Keratinocyte (primary cell): Measurements from ENCODE around the gene AQP2. TPM values are rescaled to one million over a fixed set of nuclear protein-coding genes. Genes with fewer than 3 reads are reported as not detected.

Experiments
- DNase-seq: peaks from one replicate; pipeline ENCODE4 v3.0.0-alpha.2; 2011; ENCODE audit warnings: low read depth, missing footprints, low spot score
- FAIRE-seq: peaks from 2 replicates; lab custom pipeline; 2011; peaks lifted over from hg19 to GRCh38; lab: Jason Lieb, UNC
- H2AFZ ChIP-seq: 2 replicates; pipeline ENCODE4 v1.6.0; 2012; ENCODE audit warnings: low read length, control low read depth, inconsistent platforms; ENCODE audit not compliant: control insufficient read depth
- H3K27ac ChIP-seq: 2 replicates; pipeline ENCODE4 v1.5.1; 2011; ENCODE audit warnings: low read length; ENCODE audit not compliant: control insufficient read depth, insufficient read depth
- H3K27me3 ChIP-seq: 3 replicates; pipeline ENCODE4 v1.6.0; 2011; ENCODE audit warnings: low read length; ENCODE audit not compliant: control insufficient read depth, insufficient read depth; ENCODE audit errors: extremely low read depth
- H3K36me3 ChIP-seq, 2 experiments: 2 replicates in 1 of 2; 3 replicates in 1 of 2; pipeline ENCODE4 v1.5.1; 2011; ENCODE audit warnings: low read length in 2 of 2, mild to moderate bottlenecking in 1 of 2; ENCODE audit not compliant: control insufficient read depth in 2 of 2, insufficient read depth in 2 of 2; ENCODE audit errors: extremely low read depth in 1 of 2
- H3K4me1 ChIP-seq: 3 replicates; pipeline ENCODE4 v1.5.1; 2011; ENCODE audit warnings: low read length; ENCODE audit not compliant: control insufficient read depth, insufficient read depth; ENCODE audit errors: extremely low read depth
- H3K4me2 ChIP-seq: 3 replicates; pipeline ENCODE4 v1.6.0; 2011; ENCODE audit warnings: low read depth, low read length; ENCODE audit not compliant: control insufficient read depth, insufficient read depth; ENCODE audit errors: extremely low read depth
- H3K4me3 ChIP-seq, 3 experiments: fragments of 200-600 bp in 1 of 3; sonication (generic) in 1 of 3; 2 replicates in 2 of 3; 3 replicates in 1 of 3; pipeline ENCODE4 v1.5.1; 2011 to 2016; ENCODE audit warnings: low read length in 3 of 3, mild to moderate bottlenecking in 3 of 3, control low read depth in 2 of 3, inconsistent platforms in 1 of 3, low read depth in 1 of 3, mixed read lengths in 1 of 3, mixed run types in 1 of 3, moderate library complexity in 1 of 3; ENCODE audit not compliant: control insufficient read depth in 2 of 3, insufficient read depth in 2 of 3; ENCODE audit errors: extremely low read depth in 1 of 3
- H3K79me2 ChIP-seq: 2 replicates; pipeline ENCODE4 v1.6.0; 2012; ENCODE audit warnings: low read length; ENCODE audit not compliant: control insufficient read depth, insufficient read depth
- H3K9ac ChIP-seq: 3 replicates; pipeline ENCODE4 v1.6.0; 2011; ENCODE audit warnings: low read length; ENCODE audit not compliant: control insufficient read depth, insufficient read depth; ENCODE audit errors: extremely low read depth
- H3K9me1 ChIP-seq: 3 replicates; pipeline ENCODE4 v1.6.0; 2011; ENCODE audit warnings: low read length; ENCODE audit not compliant: control insufficient read depth, insufficient read depth; ENCODE audit errors: extremely low read depth
- H3K9me3 ChIP-seq: 2 replicates; pipeline ENCODE4 v1.5.1; 2012; ENCODE audit warnings: low read depth, low read length; ENCODE audit not compliant: control insufficient read depth
- H4K20me1 ChIP-seq: 3 replicates; pipeline ENCODE4 v1.6.0; 2011; ENCODE audit warnings: low read length; ENCODE audit not compliant: control insufficient read depth, insufficient read depth; ENCODE audit errors: extremely low read depth
- EZH2 ChIP-seq: IDR thresholded peaks from one replicate; pipeline ENCODE4 v1.6.1; 2012; ENCODE audit warnings: inconsistent platforms, mild to moderate bottlenecking, low read length, moderate library complexity
- dilution Hi-C: fragments of 300-500 bp; cut with MboI; formaldehyde crosslinking; loops from one replicate; pipeline ENCODE4 v1.7.0; 2020; ENCODE audit warnings: low sequenced_read_pairs; ENCODE audit not compliant: extremely low pct_ligation_motif_present
- polyA plus RNA-seq, 5 experiments: library from polyadenylated mRNA; depleted of rRNA in 3 of 5; stranded (reverse) in 3 of 5; stranded (forward) in 1 of 5; unstranded in 1 of 5; fragments of >200 nt; gene quantifications; 1 replicate in 1 of 5; 2 replicates in 3 of 5; 3 replicates in 1 of 5; pipeline versions ENCODE4 v1.2.1 to v1.2.3, GENCODE V29; 2011 to 2012; ENCODE audit warnings: missing spikeins in 2 of 5, low read depth in 1 of 5, low replicate concordance in 1 of 5
- TF ChIP-seq, protein P1 (sequence below), 3 experiments: IDR thresholded peaks in 1 of 3; conservative IDR thresholded peaks in 1 of 3; optimal IDR thresholded peaks in 1 of 3; 2 replicates in 2 of 3; 3 replicates in 1 of 3; pipeline versions ENCODE3 to v1.5.1; 2011; ENCODE audit warnings: low read length in 3 of 3, mild to moderate bottlenecking in 3 of 3, moderate library complexity in 2 of 3, control low read depth in 1 of 3, inconsistent platforms in 1 of 3; ENCODE audit not compliant: insufficient read depth in 2 of 3; ENCODE audit errors: extremely low read depth in 1 of 3

The AQP2 gene
- polyA plus RNA-seq, 1 donor (not counting 4 experiments of a cell fraction or from before 2014, with no cell fraction given): not detected

DNA sequence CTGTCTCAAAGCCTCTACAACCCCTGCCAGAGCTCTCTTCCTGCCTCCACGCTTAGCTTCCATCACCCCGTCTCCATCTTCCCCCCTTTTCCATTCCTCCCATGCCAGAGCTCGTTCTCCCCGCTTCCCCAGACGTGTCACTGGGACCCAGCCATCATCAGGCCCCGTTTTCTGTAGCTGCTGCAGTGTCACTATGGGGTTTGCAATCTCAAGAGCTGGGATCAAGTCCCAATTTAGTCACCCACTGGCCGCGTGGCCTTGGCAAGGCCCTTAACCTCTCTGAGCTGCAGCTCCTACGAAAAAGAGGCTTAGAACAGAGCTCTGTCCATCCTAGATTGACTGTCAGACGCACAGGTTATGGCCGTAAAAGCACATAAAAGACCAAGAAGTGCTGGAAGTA, 45.9 kb upstream of the AQP2 start:
- H3K79me2 ChIP-seq: no peaks in the 10 kb centered on the region
- no peaks in the 10 kb centered on the region for H4K20me1 ChIP-seq
- H3K9ac ChIP-seq: no peak overlapping the region
- no peaks in the 10 kb centered on the region for H3K36me3 ChIP-seq
- FAIRE-seq (no peak), DNase-seq (no peak)
- no peaks in the 10 kb centered on the region for H3K9me1 ChIP-seq
- H3K9me3 ChIP-seq: no peaks in the 10 kb centered on the region
- H3K27me3 ChIP-seq: peaks cover 48% of the 10 kb centered on the region
- dilution Hi-C loops: no loop called here
- H2AFZ ChIP-seq: no peak overlapping the region
- no peak overlapping the region for H3K4me2 ChIP-seq
- peaks cover 2% of the 10 kb centered on the region for H3K4me1 ChIP-seq
- TF ChIP-seq EZH2: peak; percentile 0
- TF ChIP-seq, protein P1, sequence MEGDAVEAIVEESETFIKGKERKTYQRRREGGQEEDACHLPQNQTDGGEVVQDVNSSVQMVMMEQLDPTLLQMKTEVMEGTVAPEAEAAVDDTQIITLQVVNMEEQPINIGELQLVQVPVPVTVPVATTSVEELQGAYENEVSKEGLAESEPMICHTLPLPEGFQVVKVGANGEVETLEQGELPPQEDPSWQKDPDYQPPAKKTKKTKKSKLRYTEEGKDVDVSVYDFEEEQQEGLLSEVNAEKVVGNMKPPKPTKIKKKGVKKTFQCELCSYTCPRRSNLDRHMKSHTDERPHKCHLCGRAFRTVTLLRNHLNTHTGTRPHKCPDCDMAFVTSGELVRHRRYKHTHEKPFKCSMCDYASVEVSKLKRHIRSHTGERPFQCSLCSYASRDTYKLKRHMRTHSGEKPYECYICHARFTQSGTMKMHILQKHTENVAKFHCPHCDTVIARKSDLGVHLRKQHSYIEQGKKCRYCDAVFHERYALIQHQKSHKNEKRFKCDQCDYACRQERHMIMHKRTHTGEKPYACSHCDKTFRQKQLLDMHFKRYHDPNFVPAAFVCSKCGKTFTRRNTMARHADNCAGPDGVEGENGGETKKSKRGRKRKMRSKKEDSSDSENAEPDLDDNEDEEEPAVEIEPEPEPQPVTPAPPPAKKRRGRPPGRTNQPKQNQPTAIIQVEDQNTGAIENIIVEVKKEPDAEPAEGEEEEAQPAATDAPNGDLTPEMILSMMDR (optimal IDR thresholded peaks at IDR 0.05 in 1 of 3, IDR thresholded peaks at IDR 0.05 in 1 of 3, conservative IDR thresholded peaks at IDR 0.05 in 1 of 3; ENCODE audit: extremely low read depth in 1 of 3, insufficient read depth in 2 of 3, low read length in 3 of 3): no peak
- no peak overlapping the region for H3K4me3 ChIP-seq
- no peak overlapping the region for H3K27ac ChIP-seq

DNA sequence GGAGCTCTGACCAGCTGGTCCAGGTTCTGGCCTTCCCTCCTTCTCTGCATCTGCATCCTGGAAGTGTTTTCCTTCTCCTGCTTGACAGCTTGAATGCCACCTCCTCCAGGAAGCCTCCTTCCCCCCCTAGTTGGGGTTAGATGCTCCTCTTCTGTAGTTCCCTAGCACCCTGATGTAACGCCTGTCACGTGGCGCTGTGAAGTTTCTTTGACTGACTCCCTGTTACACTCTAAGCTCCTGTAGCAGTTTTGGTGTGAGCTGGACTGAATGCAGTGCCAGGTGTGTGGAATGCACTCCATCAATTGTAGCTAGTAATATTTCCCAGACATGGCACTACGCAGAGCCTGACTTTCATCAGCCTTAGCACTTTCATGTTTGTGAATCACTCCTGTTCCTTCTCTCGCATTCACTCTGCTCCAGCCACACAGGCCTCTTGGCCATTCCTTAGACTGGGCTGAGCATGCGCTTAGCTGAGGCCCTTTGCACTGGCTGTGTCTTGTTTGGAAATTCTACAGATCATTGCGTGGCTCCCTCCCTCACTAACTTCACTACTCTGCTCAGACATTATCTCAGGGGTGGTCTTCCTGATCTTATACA, 44.7 kb upstream of the AQP2 start:
- Histone ChIP-seq H3K9ac (no peak overlapping the region), H3K4me2 (no peak overlapping the region), H3K9me1 (no peaks in the 10 kb centered on the region), H3K9me3 (no peaks in the 10 kb centered on the region), H3K27ac (no peak overlapping the region), H3K4me3 (no peak overlapping the region), H3K36me3 (no peaks in the 10 kb centered on the region), H3K27me3 (peaks cover 40% of the 10 kb centered on the region), H3K4me1 (peaks cover 7% of the 10 kb centered on the region), H3K79me2 (no peaks in the 10 kb centered on the region), H4K20me1 (no peaks in the 10 kb centered on the region), H2AFZ (no peak overlapping the region)
- FAIRE-seq (no peak), DNase-seq (no peak)
- dilution Hi-C loops: no loop called here
- no peak for TF ChIP-seq EZH2
- TF ChIP-seq, protein P1 (optimal IDR thresholded peaks at IDR 0.05 in 1 of 3, IDR thresholded peaks at IDR 0.05 in 1 of 3, conservative IDR thresholded peaks at IDR 0.05 in 1 of 3; ENCODE audit: extremely low read depth in 1 of 3, insufficient read depth in 2 of 3, low read length in 3 of 3): no peak
